Dedifferentiated amniotic fluid mesenchymal stem cell (primary cell): ENCODE data around the gene ENOPH1.
A peak's percentile ranks its signal among the peaks of the same experiment; 100 is the strongest.
"Not testable (repeated sequence)": the region's sequence is repeated elsewhere in the genome, so short reads cannot be mapped to it uniquely, and the experiment has no call there.

Experiments
- DNase-seq: peaks from one replicate; pipeline ENCODE4 v3.0.0-alpha.2; 2016; ENCODE audit errors: extremely low spot score

ENOPH1 gene

DNA sequence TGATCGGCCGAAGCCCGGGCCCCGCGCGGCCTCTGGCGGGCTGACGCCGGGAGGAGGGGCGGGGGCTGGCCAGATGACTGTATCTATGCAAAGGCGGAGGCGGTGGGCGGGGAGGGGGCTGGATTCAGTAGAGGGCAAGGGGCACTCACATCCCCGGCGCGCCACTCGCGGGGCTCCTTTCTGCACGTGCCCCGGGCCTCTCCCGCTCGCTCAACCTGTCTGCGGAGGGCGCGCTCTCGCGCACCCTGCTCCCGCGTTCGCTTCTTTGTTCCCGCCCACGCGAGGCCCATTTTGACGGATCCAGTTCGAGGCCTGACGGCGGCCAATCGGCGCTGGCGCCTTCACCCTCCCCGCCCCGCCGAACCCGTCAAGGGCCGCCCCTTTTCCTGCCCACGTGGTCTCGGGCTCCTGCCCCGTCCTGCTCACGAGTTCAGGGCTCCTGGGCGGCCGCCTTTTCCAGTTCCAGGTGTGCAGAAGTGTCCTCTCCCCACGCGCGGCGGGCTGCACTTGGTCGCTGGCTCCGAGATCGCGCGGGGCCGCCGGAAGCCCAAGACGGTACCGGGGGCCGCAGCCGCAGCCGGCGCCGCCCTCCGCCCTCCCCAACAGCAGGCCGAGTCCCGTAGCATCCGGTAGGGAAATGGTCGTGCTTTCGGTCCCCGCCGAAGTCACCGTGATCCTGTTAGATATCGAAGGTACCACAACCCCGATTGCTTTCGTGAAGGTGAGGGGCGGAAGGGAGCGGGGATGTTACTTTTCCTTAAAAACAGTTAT, at the start of gene ENOPH1, which contains the start of gene HNRNPDL:
ENOPH1 (plus strand) TSS at position 398 of the 771 bp plus-strand sequence; CDS start at position 638, 240 bp downstream.
HNRNPDL (minus strand) TSS at position 270 of the 771 bp plus-strand sequence. CDS start 772 bp downstream, outside the sequence.
- DNase-seq, result peak; percentile 96

GRCh38 chr4:82380831-82381230, 49.6 kb upstream of the ENOPH1 start:
- DNase-seq, result no peak

GRCh38 chr4:82381235-82381634, 49.2 kb upstream of the ENOPH1 start:
- DNase-seq, result no peak

DNA sequence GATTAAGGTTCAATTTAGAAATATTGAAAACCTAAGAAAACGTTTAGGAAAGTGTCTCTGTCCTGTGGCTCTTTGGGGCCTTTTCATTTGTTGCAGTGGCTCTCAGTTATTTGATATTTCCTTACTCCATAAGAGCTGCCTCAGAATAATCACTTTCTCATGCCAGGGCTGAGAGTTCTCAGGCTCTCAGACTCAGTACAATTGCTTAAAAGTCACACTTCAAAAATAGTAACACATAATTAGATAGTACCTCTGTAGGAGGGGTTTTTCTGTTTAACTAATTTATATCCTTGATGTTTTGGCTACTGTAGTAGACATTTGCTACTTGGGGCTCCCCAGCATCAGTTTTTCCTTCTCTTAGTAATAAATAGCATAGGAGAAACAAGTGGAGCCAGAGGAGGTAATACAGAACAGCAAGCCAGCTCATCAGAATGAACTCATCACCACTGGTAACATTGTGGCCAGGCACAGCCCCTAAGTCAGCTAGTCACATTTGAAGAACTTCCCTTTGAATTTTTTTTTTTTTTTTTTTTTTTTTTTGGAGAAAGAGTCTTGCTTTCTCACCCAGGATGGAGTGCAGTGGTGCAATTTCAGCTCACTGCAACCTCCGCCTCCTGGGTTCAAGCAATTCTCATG, 48.6 kb upstream of the ENOPH1 start:
- DNase-seq, result no peak

- DNase-seq, result no peak
Observed at GRCh38 chr4:82382751-82383150, 47.6 kb upstream of the ENOPH1 start.

- DNase-seq, result not testable (repeated sequence)
Observed at GRCh38 chr4:82386312-82386711, 44.1 kb upstream of the ENOPH1 start.

- DNase-seq, result no peak
Observed at GRCh38 chr4:82388405-82388804, 42.0 kb upstream of the ENOPH1 start.

GRCh38 chr4:82390061-82390460, 40.3 kb upstream of the ENOPH1 start:
- DNase-seq, result not testable (repeated sequence)

- no peak for DNase-seq
Observed at GRCh38 chr4:82394896-82395295, 35.5 kb upstream of the ENOPH1 start.

DNA sequence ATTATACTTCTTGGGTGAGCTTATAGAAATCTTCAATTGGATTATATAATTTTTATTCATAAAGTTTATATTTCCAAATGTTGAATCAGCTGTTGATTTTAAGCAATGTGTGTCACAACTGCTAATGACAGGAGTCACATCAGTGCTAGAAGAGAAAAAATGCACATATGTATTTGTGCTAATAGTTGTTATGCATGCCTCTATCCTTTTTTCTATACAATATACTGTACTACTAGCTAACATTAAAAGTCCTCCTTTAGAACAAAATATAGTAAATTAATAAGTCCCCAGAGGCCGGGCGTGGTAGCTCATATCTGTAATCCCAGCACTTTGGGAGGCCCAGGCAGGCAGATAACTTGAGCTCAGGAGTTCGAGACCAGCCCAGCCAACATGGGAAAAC, 32.9 kb upstream of the ENOPH1 start:
- DNase-seq, result no peak

- DNase-seq, result no peak
Observed at GRCh38 chr4:82398263-82398662, 32.1 kb upstream of the ENOPH1 start.

- DNase-seq, result no peak
Observed at GRCh38 chr4:82401600-82401999, 28.8 kb upstream of the ENOPH1 start.

DNA sequence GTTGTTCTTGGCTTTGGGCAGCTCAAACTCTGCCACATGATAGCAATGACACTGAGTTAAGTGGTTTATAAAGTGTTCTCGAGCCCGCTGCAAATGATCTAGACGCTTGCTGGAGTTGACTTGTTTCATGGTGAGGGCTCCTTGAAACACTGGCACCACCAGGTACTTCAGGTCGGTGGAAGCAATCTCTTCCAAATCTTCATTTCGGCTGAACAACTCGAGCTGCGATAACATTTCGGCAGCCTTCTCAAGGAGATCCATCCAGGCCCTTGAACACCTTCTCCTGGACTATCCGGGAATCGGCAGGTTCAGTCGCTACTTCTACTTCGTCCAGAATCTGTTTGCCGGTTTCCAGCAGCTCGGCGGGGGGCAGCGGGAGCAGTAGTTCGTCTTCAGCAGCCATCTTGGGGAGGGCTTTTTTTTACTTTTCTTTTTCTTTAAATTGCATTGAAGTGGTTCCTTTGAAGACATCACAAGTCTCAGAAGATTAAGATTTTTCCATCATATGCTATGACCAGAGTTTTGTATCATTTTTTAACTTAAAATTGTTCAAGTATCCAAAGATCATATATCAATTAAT, 28.1 kb upstream of the ENOPH1 start:
- no peak for DNase-seq

- no peak for DNase-seq
Observed at GRCh38 chr4:82403725-82404124, 26.7 kb upstream of the ENOPH1 start.

- DNase-seq, result not testable (repeated sequence)
Observed at GRCh38 chr4:82415061-82415460, 15.3 kb upstream of the ENOPH1 start.

DNA sequence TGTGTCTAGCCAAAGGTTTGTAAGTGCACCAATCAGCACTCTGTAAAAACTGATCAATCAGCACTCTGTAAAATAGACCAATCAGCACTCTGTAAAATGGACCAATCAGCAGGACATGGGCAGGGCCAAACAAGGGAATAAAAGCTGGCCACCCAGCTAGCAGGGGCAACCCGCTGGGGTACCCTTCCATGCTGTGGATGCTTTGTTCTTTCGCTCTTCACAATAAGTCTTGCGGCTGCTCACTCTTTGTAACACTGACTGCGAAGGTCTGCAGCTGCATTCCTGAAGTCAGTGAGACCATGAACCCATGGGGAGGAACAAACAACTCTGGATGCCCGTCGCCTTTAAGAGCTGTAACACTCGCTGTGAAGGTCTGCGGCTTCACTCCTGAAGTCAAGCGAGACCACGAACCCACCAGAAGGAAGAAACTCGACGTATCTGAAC, 14.4 kb upstream of the ENOPH1 start:
- no peak for DNase-seq

DNA sequence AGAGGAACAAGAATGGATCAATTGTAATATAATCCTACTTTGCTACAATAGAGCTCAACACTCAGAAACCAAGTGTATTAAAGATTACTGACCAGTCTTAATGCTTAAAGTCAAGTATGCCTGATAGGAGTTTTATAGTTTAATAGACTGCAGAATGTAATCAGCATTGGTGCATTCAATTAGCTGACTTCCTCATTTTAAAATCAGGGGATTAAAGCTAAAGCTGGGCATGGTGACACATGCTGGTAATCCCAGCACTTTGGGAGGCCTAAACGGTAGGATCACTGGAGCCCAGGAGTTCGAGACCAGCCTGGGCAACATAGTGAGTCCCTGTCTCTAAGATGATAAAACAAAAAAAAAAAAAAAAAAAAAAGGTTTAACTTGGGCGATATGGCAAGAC, 10.9 kb upstream of the ENOPH1 start:
- DNase-seq, result no peak

GRCh38 chr4:82421796-82422560, 8.4 kb upstream of the ENOPH1 start:
- DNase-seq, result no peak

GRCh38 chr4:82422616-82423015, 7.8 kb upstream of the ENOPH1 start:
- DNase-seq, result no peak

GRCh38 chr4:82423245-82424054, 6.9 kb upstream of the ENOPH1 start:
- no peak for DNase-seq

GRCh38 chr4:82425478-82425877, 4.9 kb upstream of the ENOPH1 start:
- no peak for DNase-seq
